ENCODE results near the gene CEMIP. TPM values are rescaled to one million over a fixed set of nuclear protein-coding genes. Genes with fewer than 3 reads are reported as not detected.

CEMIP gene
- total RNA-seq, 1 donor from 2014 or later = 5.3 TPM

DNA sequence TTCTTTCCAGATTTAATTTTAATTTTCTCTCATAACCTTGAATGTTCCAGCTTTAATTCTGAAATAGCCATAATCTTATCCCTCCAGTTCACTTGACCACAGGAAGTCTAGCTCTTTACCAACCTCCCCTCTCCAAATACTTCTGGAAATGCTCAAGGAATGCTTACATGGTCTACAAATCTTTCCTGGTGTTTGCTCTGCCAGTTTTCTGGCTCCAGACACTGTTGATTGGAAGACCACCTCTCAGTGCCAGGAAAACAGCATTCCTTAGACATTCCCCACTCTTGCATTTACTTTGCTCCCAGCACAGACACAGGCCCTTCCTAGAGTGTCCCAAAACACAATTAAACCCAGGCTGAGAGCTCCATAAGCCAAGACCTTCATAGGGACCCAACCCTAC, 111.8 kb downstream of the CEMIP start:
- Histone ChIP-seq H3K4me3 (ENCODE audit: low read depth, low read length) (no peak overlapping the region), H3K27me3 (ENCODE audit: control insufficient read depth, insufficient read depth, low read length) (no peaks in the 10 kb centered on the region), H3K36me3 (ENCODE audit: control insufficient read depth, insufficient read depth, low read length) (no peaks in the 10 kb centered on the region)
- FAIRE-seq (no peak), DNase-seq (ENCODE audit: low read depth) (no peak)
- TF ChIP-seq, protein P1, sequence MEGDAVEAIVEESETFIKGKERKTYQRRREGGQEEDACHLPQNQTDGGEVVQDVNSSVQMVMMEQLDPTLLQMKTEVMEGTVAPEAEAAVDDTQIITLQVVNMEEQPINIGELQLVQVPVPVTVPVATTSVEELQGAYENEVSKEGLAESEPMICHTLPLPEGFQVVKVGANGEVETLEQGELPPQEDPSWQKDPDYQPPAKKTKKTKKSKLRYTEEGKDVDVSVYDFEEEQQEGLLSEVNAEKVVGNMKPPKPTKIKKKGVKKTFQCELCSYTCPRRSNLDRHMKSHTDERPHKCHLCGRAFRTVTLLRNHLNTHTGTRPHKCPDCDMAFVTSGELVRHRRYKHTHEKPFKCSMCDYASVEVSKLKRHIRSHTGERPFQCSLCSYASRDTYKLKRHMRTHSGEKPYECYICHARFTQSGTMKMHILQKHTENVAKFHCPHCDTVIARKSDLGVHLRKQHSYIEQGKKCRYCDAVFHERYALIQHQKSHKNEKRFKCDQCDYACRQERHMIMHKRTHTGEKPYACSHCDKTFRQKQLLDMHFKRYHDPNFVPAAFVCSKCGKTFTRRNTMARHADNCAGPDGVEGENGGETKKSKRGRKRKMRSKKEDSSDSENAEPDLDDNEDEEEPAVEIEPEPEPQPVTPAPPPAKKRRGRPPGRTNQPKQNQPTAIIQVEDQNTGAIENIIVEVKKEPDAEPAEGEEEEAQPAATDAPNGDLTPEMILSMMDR (IDR thresholded peaks at IDR 0.05; ENCODE audit: insufficient read depth, low read length, severe bottlenecking) = no peak

DNA sequence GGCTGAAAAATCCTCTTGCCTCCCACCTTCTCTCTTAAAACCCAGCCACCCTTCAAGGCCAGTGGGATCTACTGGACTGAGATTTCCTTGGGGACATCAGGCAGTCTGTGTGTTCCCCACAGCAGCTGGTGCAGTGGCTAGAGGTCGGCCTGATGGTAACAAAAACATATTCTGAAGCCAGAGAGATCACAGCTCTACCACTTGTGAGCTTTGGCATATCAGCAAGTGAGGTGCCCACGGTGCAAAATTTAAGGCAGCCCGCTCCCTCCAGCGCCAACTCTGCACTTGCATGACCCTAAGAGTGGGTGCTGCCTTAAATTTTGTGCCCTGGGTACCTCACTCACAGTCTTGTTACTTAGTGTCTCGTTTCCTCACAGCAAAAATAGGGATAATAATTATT, 113.2 kb downstream of the CEMIP start:
- FAIRE-seq (no peak), DNase-seq (ENCODE audit: low read depth) (no peak)
- TF ChIP-seq, protein P1 (IDR thresholded peaks at IDR 0.05; ENCODE audit: insufficient read depth, low read length, severe bottlenecking) = no peak
- Histone ChIP-seq H3K4me3 (ENCODE audit: low read depth, low read length) (no peak overlapping the region), H3K36me3 (ENCODE audit: control insufficient read depth, insufficient read depth, low read length) (no peaks in the 10 kb centered on the region), H3K27me3 (ENCODE audit: control insufficient read depth, insufficient read depth, low read length) (no peaks in the 10 kb centered on the region)

DNA sequence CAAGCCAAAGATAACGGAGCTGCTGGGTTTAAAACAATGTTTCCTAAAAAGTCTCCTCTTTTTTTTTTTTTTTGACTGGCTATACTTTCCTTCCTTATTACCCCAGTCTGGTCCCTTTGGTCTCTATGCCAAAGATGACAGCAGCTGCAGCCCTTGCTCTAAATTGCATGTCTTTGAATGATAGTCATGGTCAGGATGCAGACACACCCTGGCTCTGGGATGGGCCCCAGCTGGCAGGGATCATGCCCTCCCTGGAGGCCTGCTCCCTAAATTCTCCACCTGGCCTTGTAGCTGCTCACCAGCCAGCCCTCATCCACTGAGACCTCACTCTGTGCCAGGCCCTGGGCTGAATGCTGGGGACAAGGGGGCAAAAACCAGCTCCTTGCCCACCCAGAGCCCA, 114.6 kb downstream of the CEMIP start:
- Histone ChIP-seq H3K27me3 (ENCODE audit: control insufficient read depth, insufficient read depth, low read length) (no peaks in the 10 kb centered on the region), H3K36me3 (ENCODE audit: control insufficient read depth, insufficient read depth, low read length) (no peaks in the 10 kb centered on the region), H3K4me3 (ENCODE audit: low read depth, low read length) (no peak overlapping the region)
- no peak for DNase-seq (ENCODE audit: low read depth)
- TF ChIP-seq, protein P1 (IDR thresholded peaks at IDR 0.05; ENCODE audit: insufficient read depth, low read length, severe bottlenecking) = no peak
- FAIRE-seq = no peak

DNA sequence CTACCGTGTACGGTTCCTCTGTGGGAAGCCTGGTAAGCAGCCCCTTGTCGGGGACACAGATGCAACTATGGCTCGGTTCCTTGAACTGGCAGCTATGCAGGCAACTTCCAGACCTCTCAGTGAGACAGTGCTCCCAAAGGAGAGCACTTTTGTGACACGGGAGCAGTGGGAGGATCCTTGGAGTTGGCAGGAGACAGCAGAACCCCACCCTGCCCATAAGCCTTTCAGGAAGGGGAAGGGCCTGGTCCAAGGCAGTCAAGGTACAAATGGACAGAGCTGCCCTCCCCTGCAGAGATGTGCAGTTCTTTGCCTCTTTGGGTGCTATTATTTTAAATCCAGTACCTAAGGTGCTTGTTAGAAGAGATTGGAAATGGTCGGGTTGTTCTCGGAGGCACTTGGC, 115.9 kb downstream of the CEMIP start:
- FAIRE-seq (no peak), DNase-seq (ENCODE audit: low read depth) (no peak)
- TF ChIP-seq, protein P1 (IDR thresholded peaks at IDR 0.05; ENCODE audit: insufficient read depth, low read length, severe bottlenecking) = no peak
- no peaks in the 10 kb centered on the region for H3K36me3 ChIP-seq (ENCODE audit: control insufficient read depth, insufficient read depth, low read length)
- no peaks in the 10 kb centered on the region for H3K27me3 ChIP-seq (ENCODE audit: control insufficient read depth, insufficient read depth, low read length)
- H3K4me3 ChIP-seq (ENCODE audit: low read depth, low read length) = no peak overlapping the region

DNA sequence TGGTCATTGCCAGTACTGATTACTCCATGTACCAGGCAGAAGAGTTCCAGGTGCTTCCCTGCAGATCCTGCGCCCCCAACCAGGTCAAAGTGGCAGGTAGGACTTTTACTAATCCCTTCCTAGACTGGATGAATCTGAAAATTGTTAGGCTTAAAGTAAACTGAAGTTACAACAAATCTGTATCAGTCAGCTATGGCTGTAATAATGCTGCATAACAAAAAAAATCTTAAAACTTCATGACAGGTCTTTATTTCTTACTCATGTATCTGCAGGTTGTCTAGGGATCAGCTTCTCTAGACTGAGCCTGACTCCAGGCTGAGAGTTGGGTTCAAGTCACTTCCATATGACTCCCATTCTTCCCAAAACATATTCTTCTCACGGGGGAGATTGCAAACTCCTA, 116.8 kb downstream of the CEMIP start:
- H3K4me3 ChIP-seq (ENCODE audit: low read depth, low read length) = no peak overlapping the region
- no peaks in the 10 kb centered on the region for H3K27me3 ChIP-seq (ENCODE audit: control insufficient read depth, insufficient read depth, low read length)
- TF ChIP-seq, protein P1 (IDR thresholded peaks at IDR 0.05; ENCODE audit: insufficient read depth, low read length, severe bottlenecking) = no peak
- FAIRE-seq (no peak), DNase-seq (ENCODE audit: low read depth) (no peak)
- H3K36me3 ChIP-seq (ENCODE audit: control insufficient read depth, insufficient read depth, low read length) = no peaks in the 10 kb centered on the region

DNA sequence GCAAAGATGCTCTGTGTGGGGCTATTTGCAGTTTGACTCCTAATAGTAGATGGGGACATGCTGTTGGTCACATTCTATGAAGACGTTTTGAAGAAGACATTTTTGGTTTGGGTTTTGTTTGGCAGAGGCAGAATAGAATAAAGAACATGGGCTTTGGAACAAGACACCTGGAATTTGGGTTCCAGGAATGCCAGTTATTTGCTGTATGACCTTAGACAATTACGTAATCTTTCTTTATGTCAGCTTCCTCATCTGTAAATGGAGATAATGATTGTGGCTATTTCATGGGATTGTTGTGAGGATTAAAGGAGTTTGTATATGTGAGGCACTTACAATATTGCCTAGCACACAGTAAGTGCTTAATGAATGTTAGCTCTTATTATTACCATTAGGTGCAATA, 118.9 kb downstream of the CEMIP start:
- TF ChIP-seq, protein P1 (IDR thresholded peaks at IDR 0.05; ENCODE audit: insufficient read depth, low read length, severe bottlenecking) = no peak
- Histone ChIP-seq H3K36me3 (ENCODE audit: control insufficient read depth, insufficient read depth, low read length) (no peaks in the 10 kb centered on the region), H3K4me3 (ENCODE audit: low read depth, low read length) (no peak overlapping the region), H3K27me3 (ENCODE audit: control insufficient read depth, insufficient read depth, low read length) (no peaks in the 10 kb centered on the region)
- DNase-seq (ENCODE audit: low read depth) (peak; percentile 16), FAIRE-seq (no peak)

Measured in bronchial epithelial cell (primary cell).